ENCODE results near the gene MPDU1.

The MPDU1 gene

DNA sequence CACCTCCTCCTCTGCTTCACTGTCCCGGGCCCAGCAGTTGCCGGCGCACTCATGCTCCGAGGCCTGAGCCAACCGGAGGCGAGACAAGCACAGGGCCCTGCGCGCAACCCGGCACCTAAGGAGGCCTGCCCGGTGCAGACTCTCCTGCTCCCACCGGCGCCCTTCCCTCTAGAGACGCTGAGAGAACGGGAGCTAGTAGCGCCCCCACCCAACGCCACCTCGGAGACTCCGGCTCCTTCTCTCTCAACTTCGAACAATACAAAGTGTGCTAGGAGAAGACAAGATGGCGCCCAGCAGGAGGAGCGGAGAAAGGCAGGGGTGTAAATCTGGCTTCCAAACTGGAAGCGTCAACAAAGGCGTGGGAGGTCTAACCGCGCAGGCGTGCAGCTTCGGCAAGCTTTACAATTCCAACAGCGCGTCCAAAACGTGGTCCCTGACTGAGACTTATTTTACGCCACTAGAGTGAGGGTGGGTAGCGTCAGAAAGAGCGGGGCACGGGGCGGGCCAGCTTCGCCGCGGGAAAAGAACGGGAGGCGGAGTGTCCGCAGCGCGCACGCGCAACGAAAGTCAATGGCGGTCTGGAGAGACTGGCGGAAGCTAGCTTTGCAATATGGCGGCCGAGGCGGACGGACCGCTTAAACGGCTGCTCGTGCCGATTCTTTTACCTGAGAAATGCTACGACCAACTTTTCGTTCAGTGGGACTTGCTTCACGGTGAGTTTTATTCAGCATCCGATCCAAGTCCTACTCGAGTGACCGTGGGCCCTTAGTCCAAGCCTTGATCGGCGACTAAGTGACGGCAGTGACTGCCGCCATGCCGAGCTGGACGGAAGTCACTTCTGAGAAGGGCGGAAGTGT, at the start of gene MPDU1:
Gene MPDU1 (plus strand): TSS at position 600 of the 857 bp plus-strand sequence. CDS start 11 bp downstream, at position 611.
- peak; percentile 84 for DNase-seq (ENCODE audit: low read depth, low spot score)

DNA sequence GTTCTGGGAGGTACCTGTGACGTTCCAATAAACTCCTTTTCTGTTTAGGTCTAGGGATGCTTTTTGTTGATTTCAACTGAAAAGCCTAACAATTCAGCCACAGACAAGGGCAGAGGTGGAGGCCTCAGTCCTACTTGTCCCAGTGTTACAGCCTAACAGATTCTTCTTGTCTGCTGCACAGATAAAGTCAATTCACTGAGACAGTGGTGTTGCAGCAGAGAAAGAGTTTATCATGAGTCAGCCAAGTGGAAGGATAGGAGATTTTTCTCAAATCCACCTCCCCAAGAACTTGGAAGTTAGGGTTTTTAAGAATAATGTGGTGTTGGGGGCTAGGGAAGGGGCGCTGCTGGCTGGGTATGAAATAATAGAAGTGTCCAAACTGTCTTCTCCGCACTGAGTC, 45.6 kb upstream of the MPDU1 start:
- no peak for DNase-seq (ENCODE audit: low read depth, low spot score)

DNA sequence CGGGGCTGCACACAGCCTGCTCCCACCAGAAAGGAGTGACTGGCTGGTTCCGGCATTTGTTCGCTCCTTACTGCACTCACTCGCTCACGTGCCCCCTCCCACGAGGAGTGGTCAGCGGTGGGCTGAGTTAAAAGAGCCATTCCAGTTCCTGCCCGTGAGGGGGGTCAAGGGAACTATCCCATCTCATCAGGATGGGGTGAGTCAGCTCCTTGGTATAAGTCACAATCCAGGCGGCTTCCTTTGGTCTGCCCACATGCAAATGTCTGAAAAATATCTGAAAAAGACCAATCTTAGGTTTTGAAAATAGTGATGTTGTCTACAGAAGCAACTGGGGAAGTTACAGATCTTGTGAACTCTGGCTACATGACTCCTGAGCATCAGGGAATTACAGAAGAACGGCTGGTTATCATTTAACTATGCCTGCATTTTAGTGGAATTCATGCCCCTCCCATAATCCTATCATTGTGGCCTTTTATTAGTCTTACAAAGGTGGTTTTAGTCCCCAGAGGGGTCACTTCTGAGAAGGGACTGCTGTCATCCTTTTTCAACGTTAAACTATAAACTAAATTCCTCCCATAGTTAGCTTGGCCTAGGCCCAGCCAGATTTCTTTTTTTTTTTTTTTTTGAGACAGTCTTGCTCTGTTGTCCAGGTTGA, 44.6 kb upstream of the MPDU1 start:
- DNase-seq (ENCODE audit: low read depth, low spot score) = no peak

DNA sequence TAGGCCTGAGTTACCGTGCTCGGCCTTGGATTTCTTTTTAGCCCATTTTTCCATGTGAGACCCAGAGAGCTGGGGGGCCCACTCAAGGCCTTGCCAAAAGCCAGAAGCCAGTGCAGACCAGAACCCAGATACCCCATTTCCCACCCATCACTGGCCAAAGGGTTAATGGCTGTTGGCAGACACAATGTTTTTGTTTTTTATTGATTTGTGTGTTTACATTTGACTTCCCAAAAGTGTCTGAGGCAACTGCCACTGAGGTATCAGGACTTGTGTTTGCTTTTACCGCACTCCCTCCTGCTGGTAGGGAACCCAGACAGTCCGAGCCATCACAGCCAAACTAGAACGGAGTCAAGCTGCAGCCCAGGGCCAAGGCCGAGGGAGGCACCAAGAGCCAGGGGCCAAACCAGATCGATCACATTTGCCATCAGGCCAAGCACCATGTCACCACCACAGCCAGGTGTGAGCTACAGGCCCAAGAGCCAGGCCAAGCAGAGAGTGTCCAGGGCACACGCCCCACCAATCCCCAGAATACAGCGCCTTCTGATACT, 42.5 kb upstream of the MPDU1 start:
- DNase-seq (ENCODE audit: low read depth, low spot score) = no peak

DNA sequence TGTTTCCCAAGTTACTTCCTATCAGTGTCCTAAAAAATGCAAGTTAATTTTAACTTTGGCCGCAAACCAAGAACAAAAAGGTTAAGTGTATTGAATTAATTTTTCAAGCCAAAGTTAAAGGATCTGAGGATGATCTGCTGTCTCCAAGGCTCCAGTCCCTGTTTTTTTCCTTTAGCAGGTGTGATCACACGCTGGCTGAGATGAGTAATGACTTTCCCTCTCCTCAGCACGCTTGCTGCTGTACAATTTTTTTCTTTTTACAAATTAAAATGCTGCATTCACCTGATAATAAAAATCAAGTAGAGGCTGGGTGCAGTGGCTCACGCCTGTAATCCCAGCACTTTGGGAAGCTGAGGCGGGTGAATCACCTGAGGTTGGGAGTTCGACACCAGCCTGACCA, 38.7 kb upstream of the MPDU1 start:
- DNase-seq (ENCODE audit: low read depth, low spot score) = no peak

DNA sequence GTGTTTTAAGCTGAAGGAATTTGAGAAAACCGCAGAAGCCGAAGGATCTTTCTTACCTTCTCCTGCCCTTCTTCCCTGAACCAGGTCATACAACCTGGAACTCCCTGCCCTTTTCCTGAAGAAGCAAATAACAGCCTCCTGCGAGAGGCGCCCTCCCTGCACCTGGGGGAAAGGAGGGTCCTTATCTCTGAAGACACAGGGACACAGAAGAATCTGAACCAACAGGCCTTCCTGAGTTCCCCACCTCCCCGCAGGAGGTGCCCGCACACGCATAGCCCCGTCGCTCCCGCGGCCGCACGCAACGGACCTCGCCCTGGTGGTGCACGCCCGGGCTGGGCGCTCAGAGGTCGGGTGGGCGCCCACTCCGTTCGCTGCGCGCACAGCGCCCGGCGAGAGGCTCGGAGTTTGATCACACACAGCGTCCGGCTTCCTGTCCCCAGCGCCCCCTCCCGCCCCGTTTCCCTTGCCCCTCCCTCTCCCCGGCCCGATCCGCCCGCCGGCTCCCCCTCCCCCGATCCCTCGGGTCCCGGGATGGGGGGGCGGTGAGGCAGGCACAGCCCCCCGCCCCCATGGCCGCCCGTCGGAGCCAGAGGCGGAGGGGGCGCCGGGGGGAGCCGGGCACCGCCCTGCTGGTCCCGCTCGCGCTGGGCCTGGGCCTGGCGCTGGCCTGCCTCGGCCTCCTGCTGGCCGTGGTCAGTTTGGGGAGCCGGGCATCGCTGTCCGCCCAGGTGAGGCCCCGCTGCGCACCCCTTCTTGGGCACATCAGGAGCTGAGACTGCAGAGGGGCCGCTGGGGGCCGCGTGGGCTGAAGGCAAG, 34.9 kb upstream of the MPDU1 start, which contains the start of gene TNFSF12:
Gene TNFSF12 (plus strand): TSS at position 474 of the 816 bp plus-strand sequence. CDS start 96 bp downstream, at position 570.
- no peak for DNase-seq (ENCODE audit: low read depth, low spot score)

DNA sequence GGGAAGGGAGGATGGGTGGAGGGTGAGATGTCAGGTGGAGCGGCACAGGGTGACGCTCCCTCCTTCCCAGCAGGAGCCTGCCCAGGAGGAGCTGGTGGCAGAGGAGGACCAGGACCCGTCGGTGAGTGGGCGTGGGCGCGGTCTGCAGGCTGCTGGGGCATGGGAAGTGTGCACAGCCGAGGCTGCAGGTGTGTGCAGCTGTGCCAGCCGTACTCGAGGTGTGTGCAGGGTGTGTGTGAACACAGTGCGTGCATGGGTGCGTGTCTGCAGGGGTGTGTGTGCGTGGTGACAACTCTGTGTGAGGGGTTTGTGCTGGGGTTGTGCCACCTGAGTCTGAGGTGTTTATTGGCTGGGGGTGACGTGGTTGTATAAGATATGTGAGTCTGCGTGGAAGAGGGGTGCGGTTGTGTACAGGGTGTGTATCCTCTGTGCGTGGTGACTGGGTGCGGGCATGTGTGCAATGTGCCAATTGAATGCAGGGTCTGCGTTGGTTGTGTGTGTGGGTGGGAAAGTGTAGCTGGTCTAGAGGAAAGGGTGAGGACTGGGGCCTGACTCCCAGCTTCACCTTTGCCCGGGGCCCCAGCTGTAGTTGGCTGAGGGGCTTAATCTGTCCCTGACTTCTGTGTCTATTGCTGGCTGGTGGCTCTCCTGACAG, 34.1 kb upstream of the MPDU1 start:
- no peak for DNase-seq (ENCODE audit: low read depth, low spot score)

DNA sequence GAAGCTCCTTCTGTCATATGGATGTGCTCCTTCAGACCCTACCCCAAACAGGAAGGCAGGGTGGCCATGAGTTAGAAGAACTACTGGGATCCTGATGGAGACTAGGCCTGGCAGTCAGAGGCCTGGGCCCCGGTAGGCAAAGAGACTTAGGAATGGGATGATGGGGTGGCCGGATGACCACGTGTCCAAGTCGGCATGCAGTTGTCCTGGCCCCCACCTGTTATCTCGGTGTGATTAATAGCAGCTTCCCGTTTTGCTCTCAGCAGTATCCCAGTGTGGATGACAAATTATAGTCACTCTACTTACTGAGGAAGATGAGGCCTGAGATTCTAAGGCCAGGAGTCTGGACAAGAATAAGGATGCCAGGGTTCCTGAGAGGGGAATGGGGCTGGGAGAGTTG, 33.3 kb upstream of the MPDU1 start:
- DNase-seq (ENCODE audit: low read depth, low spot score) = no peak

DNA sequence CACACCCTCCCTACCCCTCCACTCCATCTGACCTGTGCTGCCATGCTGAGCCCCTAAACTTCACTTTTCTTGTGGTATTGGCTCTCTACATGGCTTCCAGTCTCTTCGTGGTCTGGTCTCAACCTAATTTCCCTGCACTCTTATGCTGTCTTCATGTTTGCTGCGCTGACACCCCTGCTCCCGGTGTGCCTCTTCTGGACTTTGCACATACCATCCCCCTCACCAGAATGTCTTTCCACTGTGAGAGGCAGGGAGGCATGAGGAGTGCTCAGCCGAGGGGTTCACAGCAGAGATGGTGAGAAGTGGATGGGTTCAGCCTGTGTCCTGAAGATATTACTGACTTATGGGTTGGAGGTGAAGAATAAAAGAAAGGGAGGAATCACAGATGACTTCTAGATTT, 32.3 kb upstream of the MPDU1 start:
- DNase-seq (ENCODE audit: low read depth, low spot score) = no peak

DNA sequence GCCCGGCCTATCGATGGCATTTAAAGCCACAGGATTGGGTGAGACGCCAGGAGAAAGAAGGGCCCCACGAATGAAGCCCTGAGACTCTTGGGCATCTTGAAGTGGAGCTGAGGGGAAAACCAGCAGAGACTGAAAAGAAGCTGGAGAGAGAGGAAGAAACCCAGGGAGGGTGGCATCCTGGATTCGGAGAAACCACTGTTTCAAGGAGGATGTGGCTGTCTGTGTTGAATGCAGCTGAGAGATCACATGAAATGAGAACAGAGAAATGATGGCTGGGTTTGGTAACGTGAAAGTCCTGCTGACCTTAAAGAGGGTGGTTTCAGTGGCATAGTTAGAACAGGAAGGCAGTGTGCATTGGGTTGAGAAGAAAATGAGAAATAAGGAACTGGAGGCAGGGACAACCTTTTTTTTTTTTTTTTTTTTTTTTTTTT, 31.0 kb upstream of the MPDU1 start:
- no peak for DNase-seq (ENCODE audit: low read depth, low spot score)

DNA sequence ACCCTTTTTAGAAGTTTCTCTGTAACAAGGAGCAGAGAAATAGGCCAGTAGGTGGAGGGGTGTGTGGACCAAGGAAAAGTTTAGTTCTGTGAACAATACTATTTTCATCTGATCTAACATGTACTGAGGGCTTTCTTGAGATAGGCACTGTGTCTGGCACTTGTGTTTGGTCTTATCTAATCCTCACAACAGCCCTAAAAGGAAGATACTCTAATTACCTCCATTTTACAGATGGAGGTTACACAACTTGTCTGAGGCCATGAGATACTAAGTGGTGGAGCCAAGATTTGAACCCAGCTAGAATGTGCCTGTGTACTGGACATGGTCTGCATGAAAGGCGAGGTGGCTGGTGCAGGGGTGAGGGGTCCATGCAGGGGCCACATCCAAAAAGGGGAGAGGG, 30.3 kb upstream of the MPDU1 start:
- DNase-seq (ENCODE audit: low read depth, low spot score) = no peak

DNA sequence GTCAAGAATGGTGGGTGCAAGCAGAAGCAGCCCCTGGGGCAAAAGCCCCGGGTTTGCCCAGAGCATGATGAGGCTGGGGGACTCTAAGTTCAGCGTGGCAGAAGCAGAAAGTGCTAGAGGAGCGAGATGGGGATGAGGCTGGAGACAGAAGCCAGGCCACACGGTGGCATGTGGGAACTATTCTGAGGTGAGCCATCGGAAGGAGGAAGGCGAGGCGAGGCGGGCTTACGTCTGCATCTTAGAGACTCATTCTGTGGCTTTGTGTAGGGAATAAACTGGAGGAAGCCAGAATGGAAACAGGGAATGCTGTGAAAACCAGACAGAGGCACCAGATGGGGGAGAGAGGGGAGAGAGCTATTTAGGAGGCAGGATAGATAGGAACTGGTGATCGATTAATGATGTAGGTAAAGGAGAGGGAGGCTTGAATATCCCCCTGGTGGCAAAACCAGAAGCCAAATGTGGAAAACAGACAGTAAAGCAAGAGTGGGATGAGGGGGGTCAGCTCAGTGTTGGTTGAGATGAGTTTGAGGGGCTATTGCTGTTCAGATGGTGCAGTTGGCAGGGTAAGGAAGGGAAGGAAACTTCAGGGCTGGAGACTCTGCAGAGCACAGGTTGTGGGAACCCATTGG, 28.2 kb upstream of the MPDU1 start:
- no peak for DNase-seq (ENCODE audit: low read depth, low spot score)

DNA sequence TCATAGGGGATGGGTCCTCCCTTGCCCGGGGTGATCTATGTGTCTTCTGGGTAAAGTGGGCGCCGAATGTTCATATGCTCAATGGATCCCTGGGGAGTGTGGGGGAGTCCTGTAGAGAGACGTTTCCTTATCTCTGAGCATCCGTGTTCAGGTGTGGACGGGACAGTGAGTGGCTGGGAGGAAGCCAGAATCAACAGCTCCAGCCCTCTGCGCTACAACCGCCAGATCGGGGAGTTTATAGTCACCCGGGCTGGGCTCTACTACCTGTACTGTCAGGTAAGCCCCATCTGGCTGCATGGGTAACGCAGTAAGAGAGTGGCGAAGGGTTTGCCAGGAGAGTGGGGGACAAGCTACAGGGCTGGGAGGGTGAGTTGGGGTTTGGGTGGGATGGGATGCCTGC, 27.0 kb upstream of the MPDU1 start:
- no peak for DNase-seq (ENCODE audit: low read depth, low spot score)

DNA sequence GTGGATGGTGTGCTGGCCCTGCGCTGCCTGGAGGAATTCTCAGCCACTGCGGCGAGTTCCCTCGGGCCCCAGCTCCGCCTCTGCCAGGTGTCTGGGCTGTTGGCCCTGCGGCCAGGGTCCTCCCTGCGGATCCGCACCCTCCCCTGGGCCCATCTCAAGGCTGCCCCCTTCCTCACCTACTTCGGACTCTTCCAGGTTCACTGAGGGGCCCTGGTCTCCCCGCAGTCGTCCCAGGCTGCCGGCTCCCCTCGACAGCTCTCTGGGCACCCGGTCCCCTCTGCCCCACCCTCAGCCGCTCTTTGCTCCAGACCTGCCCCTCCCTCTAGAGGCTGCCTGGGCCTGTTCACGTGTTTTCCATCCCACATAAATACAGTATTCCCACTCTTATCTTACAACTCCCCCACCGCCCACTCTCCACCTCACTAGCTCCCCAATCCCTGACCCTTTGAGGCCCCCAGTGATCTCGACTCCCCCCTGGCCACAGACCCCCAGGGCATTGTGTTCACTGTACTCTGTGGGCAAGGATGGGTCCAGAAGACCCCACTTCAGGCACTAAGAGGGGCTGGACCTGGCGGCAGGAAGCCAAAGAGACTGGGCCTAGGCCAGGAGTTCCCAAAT, 26.4 kb upstream of the MPDU1 start:
- DNase-seq (ENCODE audit: low read depth, low spot score) = no peak

DNA sequence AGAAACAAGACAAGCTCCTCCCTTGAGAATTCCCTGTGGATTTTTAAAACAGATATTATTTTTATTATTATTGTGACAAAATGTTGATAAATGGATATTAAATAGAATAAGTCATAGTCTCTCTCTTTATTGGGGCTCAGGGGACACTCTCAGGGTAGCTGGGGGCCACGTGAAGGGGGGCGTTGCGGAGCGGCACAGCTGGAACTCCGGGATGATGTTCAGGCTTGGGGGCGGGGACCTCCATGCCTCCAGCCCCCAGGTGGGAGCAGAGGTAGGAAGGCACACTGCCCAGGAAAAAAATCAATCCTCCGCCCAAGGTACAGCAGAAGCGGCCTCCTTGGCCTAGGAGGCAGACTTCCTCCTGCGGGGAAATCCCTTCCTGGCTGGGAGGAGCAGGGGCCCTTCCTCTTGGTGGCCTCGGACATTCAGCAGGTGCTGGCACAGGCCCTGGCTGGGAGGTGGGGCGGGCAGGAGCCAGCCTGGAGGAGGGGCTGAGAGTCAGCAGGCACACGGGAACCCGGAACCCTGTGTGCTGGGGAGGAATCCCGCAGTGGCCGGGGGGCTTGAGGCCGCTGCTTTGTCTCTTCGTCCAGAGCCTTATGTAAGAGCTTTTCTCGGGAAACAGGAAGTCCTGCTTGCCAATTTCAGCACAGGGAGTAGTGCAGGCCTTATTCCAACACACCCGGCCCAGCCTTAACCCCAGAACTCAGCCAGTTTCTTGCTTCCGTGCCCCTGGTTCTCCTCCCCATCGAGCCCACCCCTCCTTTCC, 25.7 kb upstream of the MPDU1 start:
- no peak for DNase-seq (ENCODE audit: low read depth, low spot score)

DNA sequence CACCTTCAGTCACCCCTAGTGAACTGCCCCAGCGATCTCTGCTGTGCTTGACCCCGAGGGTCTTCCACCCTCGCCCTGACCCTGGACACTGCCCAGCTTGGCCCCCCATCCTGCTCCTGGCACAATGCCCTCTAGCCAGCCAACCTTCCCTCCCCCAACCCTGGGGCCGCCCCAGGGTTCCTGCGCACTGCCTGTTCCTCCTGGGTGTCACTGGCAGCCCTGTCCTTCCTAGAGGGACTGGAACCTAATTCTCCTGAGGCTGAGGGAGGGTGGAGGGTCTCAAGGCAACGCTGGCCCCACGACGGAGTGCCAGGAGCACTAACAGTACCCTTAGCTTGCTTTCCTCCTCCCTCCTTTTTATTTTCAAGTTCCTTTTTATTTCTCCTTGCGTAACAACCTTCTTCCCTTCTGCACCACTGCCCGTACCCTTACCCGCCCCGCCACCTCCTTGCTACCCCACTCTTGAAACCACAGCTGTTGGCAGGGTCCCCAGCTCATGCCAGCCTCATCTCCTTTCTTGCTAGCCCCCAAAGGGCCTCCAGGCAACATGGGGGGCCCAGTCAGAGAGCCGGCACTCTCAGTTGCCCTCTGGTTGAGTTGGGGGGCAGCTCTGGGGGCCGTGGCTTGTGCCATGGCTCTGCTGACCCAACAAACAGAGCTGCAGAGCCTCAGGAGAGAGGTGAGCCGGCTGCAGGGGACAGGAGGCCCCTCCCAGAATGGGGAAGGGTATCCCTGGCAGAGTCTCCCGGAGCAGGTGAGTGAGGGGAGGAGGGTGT, 24.9 kb upstream of the MPDU1 start, which contains the start of gene TNFSF13:
Gene TNFSF13 (plus strand): TSS at position 207 of the 776 bp plus-strand sequence. CDS start 290 bp downstream, at position 497.
- DNase-seq (ENCODE audit: low read depth, low spot score) = no peak

DNA sequence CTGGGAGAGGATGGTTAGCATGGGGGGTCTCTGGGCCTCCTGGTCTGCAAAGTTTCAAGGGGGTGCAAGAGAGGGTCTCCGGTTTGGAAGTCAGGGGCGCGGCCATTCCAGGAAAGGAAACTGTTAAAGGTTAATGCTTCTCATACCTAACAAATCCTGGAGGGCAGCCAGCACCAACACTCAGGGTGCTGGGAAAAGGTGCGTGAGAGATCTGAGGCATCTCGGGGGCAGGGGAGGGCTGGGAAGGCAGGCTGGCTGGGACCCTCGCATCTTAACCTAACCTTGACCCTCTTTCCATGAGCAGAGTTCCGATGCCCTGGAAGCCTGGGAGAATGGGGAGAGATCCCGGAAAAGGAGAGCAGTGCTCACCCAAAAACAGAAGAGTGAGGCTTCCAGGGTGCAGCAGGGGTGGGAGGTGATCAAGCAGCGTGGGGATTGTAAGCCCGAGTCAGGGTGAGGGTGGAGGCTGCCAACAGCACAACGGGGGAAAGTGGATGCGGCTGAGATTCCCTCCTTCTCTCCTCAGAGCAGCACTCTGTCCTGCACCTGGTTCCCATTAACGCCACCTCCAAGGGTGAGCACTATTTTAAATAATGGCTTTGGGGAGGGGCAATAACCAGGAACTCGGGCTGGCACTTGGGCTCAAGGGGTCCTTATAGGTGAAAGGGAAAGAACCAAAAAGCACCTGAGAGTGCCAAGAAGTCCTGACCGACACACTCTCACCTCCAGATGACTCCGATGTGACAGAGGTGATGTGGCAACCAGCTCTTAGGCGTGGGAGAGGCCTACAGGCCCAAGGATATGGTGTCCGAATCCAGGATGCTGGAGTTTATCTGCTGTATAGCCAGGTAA, 24.1 kb upstream of the MPDU1 start:
- no peak for DNase-seq (ENCODE audit: low read depth, low spot score)

Data from activated naive CD8-positive, alpha-beta T cell treated with anti-CD3 and anti-CD28 coated beads, Interleukin-2, amount 50 U/mL, for 16 hours (primary cell).